NCI-H345 (cell line): Measurements from ENCODE around the gene CLIP2.
"Not testable (repeated sequence)": the region's sequence is repeated elsewhere in the genome, so short reads cannot be mapped to it uniquely, and the experiment has no call there.

Experiments used
- DNase-seq: peaks from one replicate; lab custom pipeline; 2025; lab: John Stamatoyannopoulos, UW

CLIP2 gene

GRCh38 chr7:74403521-74404387 lies 114.5 kb downstream of the CLIP2 start:
- DNase-seq, result no peak

- no peak for DNase-seq
These were observed 115.1 kb downstream of the CLIP2 start for GRCh38 chr7:74404388-74404700.

GRCh38 chr7:74404741-74405140 lies 115.5 kb downstream of the CLIP2 start:
- DNase-seq, result no peak

- DNase-seq, result no peak
These were observed 116.1 kb downstream of the CLIP2 start for GRCh38 chr7:74405191-74405898.

- DNase-seq, result no peak
These were observed 116.8 kb downstream of the CLIP2 start for GRCh38 chr7:74405899-74406512.

GRCh38 chr7:74407958-74408357 lies 118.8 kb downstream of the CLIP2 start:
- no peak for DNase-seq

- no peak for DNase-seq
These were observed 120.4 kb downstream of the CLIP2 start for GRCh38 chr7:74409571-74409970.

GRCh38 chr7:74410772-74411171 lies 121.6 kb downstream of the CLIP2 start:
- DNase-seq, result no peak

GRCh38 chr7:74411571-74411970 lies 122.4 kb downstream of the CLIP2 start:
- DNase-seq, result not testable (repeated sequence)

- DNase-seq, result no peak
These were observed 122.8 kb downstream of the CLIP2 start for GRCh38 chr7:74412056-74412455.

GRCh38 chr7:74412603-74413002 lies 123.4 kb downstream of the CLIP2 start:
- DNase-seq, result no peak

- not testable (repeated sequence) for DNase-seq
These were observed 125.6 kb downstream of the CLIP2 start for GRCh38 chr7:74414595-74415333.

GRCh38 chr7:74417419-74417971 lies 128.3 kb downstream of the CLIP2 start:
- peak; percentile 43 for DNase-seq

- no peak for DNase-seq
These were observed 128.9 kb downstream of the CLIP2 start for GRCh38 chr7:74418076-74418475.

GRCh38 chr7:74418538-74418937 lies 129.3 kb downstream of the CLIP2 start:
- DNase-seq, result no peak

- DNase-seq, result not testable (repeated sequence)
These were observed 130.0 kb downstream of the CLIP2 start for GRCh38 chr7:74419232-74419631.

GRCh38 chr7:74420006-74420405 lies 130.8 kb downstream of the CLIP2 start:
- no peak for DNase-seq

GRCh38 chr7:74424291-74424880 lies 135.2 kb downstream of the CLIP2 start:
- no peak for DNase-seq

- DNase-seq, result no peak
These were observed 138.8 kb downstream of the CLIP2 start for GRCh38 chr7:74428023-74428422.

GRCh38 chr7:74429153-74429747 lies 140.0 kb downstream of the CLIP2 start:
- no peak for DNase-seq

- not testable (repeated sequence) for DNase-seq
These were observed 141.2 kb downstream of the CLIP2 start for GRCh38 chr7:74430409-74430808.
